Loucy (cell line): ENCODE data around the gene PDZD7.

ENCODE experiments used
- CTCF ChIP-seq: fragments of 200-600 bp; sonication (generic); conservative IDR thresholded peaks from 2 replicates; pipeline ENCODE4 v1.5.1; 2014; ENCODE audit warnings: mild to moderate bottlenecking, antibody characterized with exemption, low read length
- EZH2phosphoT487 ChIP-seq: fragments of 200-600 bp; IDR thresholded peaks from 2 replicates; pipeline ENCODE4 v1.6.1; 2018; ENCODE audit warnings: antibody characterized with exemption, mild to moderate bottlenecking, moderate library complexity, borderline replicate concordance

GRCh38 chr10:101071267-101071884, 40.4 kb upstream of the PDZD7 start:
- TF ChIP-seq CTCF, result no peak
- TF ChIP-seq EZH2phosphoT487, result no peak
